SK-N-MC (cell line): ENCODE results near the gene PDE4B.

Experiments
- EZH2 ChIP-seq: fragments of 200-600 bp; sonication (generic); IDR thresholded peaks from one replicate; pipeline ENCODE4 v1.6.1; 2017; ENCODE audit warnings: antibody characterized with exemption
- FOXP2 ChIP-seq: optimal IDR thresholded peaks from 2 replicates; pipeline ENCODE3; 2011; ENCODE audit warnings: mild to moderate bottlenecking, moderate library complexity; ENCODE audit not compliant: insufficient read depth; ENCODE audit errors: extremely low read length, control extremely low read depth
- POLR2AphosphoS5 ChIP-seq: IDR thresholded peaks from 2 replicates; pipeline ENCODE4 v1.6.1; 2012; ENCODE audit warnings: mild to moderate bottlenecking, low read depth, low read length, borderline replicate concordance

DNA sequence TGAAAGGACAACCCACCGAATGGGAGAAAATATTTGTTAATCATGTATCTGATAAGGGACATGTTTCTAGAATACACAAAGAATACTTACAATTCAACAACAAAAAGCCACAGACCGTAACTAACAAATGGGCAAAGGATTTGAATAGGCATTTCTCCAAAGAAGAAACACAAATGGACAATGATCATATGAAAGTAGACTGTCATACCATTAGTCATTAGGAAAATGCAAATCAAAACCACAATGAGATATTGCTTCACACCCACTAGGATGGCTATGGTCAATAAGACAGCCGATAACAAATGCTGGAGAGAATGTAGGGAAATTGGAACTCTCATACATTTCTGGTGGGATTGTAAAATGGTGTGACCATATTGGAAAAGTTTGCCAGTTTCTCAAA is 374.1 kb downstream of the PDE4B start:
- TF ChIP-seq EZH2 = no peak
- TF ChIP-seq POLR2AphosphoS5 = no peak
- TF ChIP-seq FOXP2 = no peak
